Muscle of arm (tissue), 14 donors: Measurements from ENCODE around the gene UPK3BL2. TPM values are rescaled to one million over a fixed set of nuclear protein-coding genes. Genes with fewer than 3 reads are reported as not detected.
A peak's percentile ranks its signal among the peaks of the same experiment; 100 is the strongest.
"Not testable (repeated sequence)": the region's sequence is repeated elsewhere in the genome, so short reads cannot be mapped to it uniquely, and the experiment has no call there.

Source experiments
- DNase-seq: peaks from one replicate; pipeline ENCODE4 v3.0.0-alpha.2; 2013
- long read RNA-seq, 11 donors: transcript quantifications; one replicate each; lab custom pipeline, GENCODE V29; 2026
- polyA plus RNA-seq, 12 donors: library from polyadenylated mRNA; unstranded; fragments of 120-200 nt; gene quantifications; one replicate each; pipeline ENCODE4 v1.2.1, GENCODE V29; 2013; ENCODE audit not compliant: insufficient read length in 12 of 12

The UPK3BL2 gene
- 10 to 100 TPM in 3 of 12 donors, 1 to 10 TPM in 7, not detected in 2; 3.6 to 56.9 (median 8.2) TPM for polyA plus RNA-seq
- long read RNA-seq, donor 1, partial matches to known transcripts: 0 of 1 reads
- long read RNA-seq, donor 1, other reads (novel, unspliced or antisense): 0 of 1 reads
- long read RNA-seq, donor 2: 0 reads
- long read RNA-seq, donor 3, partial matches to known transcripts: 0 of 1 reads
- long read RNA-seq, donor 3, other reads (novel, unspliced or antisense): 0 of 1 reads
- long read RNA-seq, donor 4, partial matches to known transcripts: 0 of 1 reads
- long read RNA-seq, donor 4, other reads (novel, unspliced or antisense): 0 of 1 reads
- long read RNA-seq, donor 5, transcript AC093668.3-201 (6 exons, 1,005 nt): major isoform, 8 of 8 reads
- long read RNA-seq, donor 5, partial matches to known transcripts: 0 of 8 reads
- long read RNA-seq, donor 5, other reads (novel, unspliced or antisense): 0 of 8 reads
- long read RNA-seq, donor 6: 0 reads
- long read RNA-seq, donor 7: 0 reads
- long read RNA-seq, donor 8, partial matches to known transcripts: 0 of 3 reads
- long read RNA-seq, donor 8, other reads (novel, unspliced or antisense): 0 of 3 reads
- long read RNA-seq, donor 9: 0 reads
- long read RNA-seq, donor 10: 0 reads
- long read RNA-seq, donor 11, partial matches to known transcripts: 0 of 1 reads
- long read RNA-seq, donor 11, other reads (novel, unspliced or antisense): 0 of 1 reads

GRCh38 chr7:102543596-102543995 lies at the start of gene UPK3BL2:
UPK3BL2 (minus strand) TSS chr7:102543696; CDS start chr7:102543636, 60 bp downstream.
- not testable (repeated sequence) for DNase-seq

- DNase-seq: not testable (repeated sequence)
These were observed 49.1 kb upstream of the UPK3BL2 start for GRCh38 chr7:102592477-102593019.

DNA sequence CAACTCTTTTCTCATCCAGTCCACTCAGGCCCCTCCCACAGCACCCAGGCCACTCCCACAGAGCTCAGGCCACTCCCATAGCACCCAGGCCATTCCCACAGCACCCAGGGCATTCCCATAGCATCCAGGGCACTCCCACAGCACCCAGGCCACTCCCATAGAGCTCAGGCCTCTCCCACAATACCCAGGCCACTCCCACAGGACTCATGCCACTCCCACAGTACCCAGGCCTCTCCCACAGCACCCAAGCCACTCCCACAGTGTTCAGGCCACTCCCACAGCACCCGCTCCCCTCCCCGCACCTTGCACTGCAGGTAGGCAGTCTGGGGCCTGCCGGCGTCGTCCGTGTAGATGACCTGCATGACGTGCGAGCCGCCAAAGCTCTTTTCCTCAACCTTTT lies 46.4 kb upstream of the UPK3BL2 start:
- DNase-seq: not testable (repeated sequence)

DNA sequence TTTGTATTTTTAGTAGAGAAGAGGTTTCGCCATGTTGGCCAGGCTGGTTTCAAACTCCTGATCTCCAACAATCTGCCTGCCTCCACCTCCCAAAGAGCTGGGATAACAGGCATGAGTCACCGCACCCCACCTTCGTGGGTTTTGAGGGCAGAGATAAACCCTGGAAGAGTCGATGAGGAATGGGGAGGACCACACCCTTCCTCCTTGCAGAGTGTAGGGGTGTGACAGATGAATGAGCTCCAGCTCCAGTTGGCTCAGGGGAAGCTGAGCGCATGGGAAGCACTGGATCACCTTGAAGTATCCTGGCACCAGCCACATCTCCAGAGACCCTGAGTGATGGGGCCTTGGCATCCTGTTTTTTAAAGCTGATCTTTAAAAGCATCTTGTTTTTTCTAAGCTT lies 40.0 kb upstream of the UPK3BL2 start:
- DNase-seq: not testable (repeated sequence)

GRCh38 chr7:102581722-102582121 lies 38.2 kb upstream of the UPK3BL2 start:
- not testable (repeated sequence) for DNase-seq

GRCh38 chr7:102578486-102578885 lies 35.0 kb upstream of the UPK3BL2 start:
- DNase-seq: not testable (repeated sequence)

GRCh38 chr7:102577315-102578240 lies 34.1 kb upstream of the UPK3BL2 start:
- DNase-seq: not testable (repeated sequence)

DNA sequence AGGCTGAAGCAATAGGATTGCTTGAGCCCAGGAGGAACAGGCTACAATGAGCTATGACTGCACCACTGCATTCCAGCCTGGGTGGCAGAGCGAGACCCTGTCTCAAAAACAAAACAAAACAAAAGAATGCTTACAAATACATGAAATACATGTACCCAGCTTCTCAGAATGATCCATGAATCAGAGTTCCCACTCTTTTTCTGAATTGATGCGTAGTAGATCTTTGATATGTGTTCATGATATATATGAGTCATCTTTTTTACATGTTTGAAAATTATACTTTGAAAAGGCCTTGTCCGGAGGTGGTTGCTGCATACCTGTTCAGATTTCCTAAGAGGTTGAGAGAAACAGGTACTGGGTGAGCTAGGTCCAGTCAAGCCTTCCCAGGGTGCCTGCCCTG lies 32.9 kb upstream of the UPK3BL2 start:
- not testable (repeated sequence) for DNase-seq

DNA sequence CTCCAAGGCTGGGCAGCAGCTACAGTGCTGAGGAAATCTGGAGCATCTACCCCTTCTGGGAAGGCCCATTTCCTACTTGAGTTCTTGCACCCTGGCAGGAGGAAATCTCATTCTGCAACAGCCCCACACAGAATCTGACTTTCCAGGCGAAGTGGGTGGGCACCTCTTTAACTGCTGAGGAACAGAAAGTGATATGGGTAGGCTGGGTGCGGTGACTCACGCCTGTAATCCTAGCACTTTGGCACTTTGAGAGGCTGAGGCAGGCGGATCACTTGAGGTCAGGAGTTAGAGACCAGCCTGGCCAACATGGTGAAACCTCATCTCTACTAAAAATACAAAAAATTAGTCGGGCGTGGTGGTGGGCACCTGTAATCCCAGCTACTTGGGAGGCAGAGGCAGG lies 31.1 kb upstream of the UPK3BL2 start:
- not testable (repeated sequence) for DNase-seq

- peak; percentile 98 for DNase-seq
These were observed 29.1 kb upstream of the UPK3BL2 start, which contains the start of gene POLR2J3 for GRCh38 chr7:102572261-102573239. POLR2J3 (minus strand) TSS chr7:102572583; CDS start chr7:102572521, 62 bp downstream.

- DNase-seq: not testable (repeated sequence)
These were observed 25.1 kb upstream of the UPK3BL2 start for GRCh38 chr7:102568620-102569019.

DNA sequence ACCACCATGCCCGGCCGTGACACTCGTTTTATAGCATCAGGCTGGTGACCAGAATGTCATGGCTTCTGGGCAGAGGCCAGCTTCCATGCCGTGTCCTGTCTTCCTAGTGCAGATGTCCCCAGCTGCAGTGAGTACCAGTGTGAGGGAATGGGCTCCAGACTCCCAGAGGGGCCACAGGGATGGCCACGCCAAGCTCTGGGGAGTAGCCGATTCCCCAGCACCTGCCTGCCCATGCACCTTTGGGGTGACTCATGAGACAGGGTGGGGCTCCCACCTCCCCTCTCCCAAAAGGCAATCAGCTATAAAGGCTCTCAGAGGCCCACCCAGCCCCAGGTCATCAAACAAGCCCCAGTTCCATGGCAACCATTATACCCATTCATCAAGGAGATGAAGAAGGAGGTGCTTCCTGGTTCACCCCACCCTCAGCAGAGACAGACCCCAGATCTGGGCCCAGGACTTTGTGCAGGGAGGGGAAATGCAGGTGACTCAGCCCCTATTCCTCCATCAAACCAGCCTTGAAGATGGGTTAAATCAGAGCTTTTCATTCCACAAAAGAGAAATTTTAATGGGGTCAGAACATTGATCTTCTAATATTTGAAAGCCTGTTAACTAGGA lies 7.4 kb upstream of the UPK3BL2 start, which contains the start of gene SPDYE2:
Gene SPDYE2 (plus strand): TSS at position 419 of the 615 bp plus-strand sequence. CDS start 2,030 bp downstream, outside the sequence.
- DNase-seq: not testable (repeated sequence)

- DNase-seq: not testable (repeated sequence)
These were observed 2.9 kb upstream of the UPK3BL2 start for GRCh38 chr7:102546353-102546752.

- not testable (repeated sequence) for DNase-seq
These were observed 1.8 kb upstream of the UPK3BL2 start for GRCh38 chr7:102545288-102545687.

GRCh38 chr7:102544372-102544771 lies 876 bp upstream of the UPK3BL2 start:
- not testable (repeated sequence) for DNase-seq

GRCh38 chr7:102542771-102543170 lies 725 bp downstream of the UPK3BL2 start:
- not testable (repeated sequence) for DNase-seq

- not testable (repeated sequence) for DNase-seq
These were observed 1.4 kb downstream of the UPK3BL2 start for GRCh38 chr7:102542083-102542482.

DNA sequence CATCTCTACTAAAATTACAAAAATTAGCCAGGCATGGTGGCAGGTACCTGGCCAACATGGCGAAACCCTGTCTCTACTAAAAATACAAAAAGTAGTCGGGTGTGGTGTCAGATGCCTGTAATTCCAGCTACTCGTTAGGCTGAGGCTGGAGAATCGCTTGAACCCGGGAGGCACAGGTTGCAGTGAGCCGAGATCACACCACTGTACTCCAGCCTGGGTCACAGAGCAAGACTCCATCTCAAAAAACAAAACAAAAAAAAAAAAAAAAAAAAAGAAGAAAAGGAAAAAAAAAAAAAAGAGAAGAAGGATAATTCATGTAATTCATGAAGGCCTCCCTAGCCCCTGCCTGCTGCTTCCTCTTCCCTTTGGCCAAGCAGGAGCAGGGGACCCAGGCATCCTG lies 2.9 kb downstream of the UPK3BL2 start:
- DNase-seq: not testable (repeated sequence)

DNA sequence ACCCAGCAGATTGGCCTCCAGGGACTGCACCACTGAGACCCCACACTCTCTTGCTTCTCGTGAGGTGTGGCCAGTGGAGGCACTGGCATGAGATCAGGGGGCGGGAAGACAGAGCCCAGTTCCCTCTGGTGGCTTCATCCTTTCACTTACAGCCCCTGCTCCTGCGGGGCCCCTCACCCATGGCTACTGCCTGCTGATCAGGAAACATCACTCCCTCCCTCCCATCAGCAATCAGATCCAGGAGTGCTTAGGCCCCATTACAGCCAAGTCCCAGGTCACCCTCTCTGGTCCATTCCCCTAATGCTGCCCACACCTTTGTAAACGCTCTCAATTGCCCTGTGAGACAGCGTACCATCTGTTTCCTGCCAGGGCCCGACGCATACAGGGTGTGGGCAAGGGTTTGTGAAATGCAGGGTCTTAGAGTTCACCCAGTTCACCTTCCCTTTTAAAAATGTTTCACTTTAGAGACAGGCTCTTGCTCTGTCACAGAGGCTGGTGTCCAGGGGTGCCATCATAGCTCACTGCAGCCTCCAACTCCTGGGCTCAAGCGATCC lies 8.4 kb downstream of the UPK3BL2 start:
- not testable (repeated sequence) for DNase-seq
